K562 (cell line): ENCODE data around the gene GOLGA6B. TPM values are rescaled to one million over a fixed set of nuclear protein-coding genes. Genes with fewer than 3 reads are reported as not detected.

Experiments used
- BCOR ChIP-seq: fragments of 450-650 bp; IDR thresholded peaks from 2 replicates; pipeline ENCODE4 v1.6.1; 2016
- CEBPG ChIP-seq, 3 experiments: fragments of 200-800 bp in 1 of 3; sonication (Bioruptor generic) in 1 of 3; sonication (generic) in 1 of 3; formaldehyde crosslinking in 1 of 3; IDR thresholded peaks in 2 of 3; conservative IDR thresholded peaks in 1 of 3; 2 replicates each; pipeline versions ENCODE4 v1.6.1 to v1.8.0; 2016 to 2022; ENCODE audit warnings: missing compliant biosample characterization in 2 of 3, missing genetic modification characterization in 2 of 3, mild to moderate bottlenecking in 1 of 3, missing genetic modification reagents in 1 of 3
- CTBP1 ChIP-seq: fragments of 450-650 bp; IDR thresholded peaks from 2 replicates; pipeline ENCODE4 v1.6.1; 2016; ENCODE audit warnings: borderline replicate concordance
- ETV5 ChIP-seq: sonication (generic); formaldehyde crosslinking; IDR thresholded peaks from 2 replicates; pipeline ENCODE4 v1.4.0; 2020; ENCODE audit warnings: low read depth, mild to moderate bottlenecking, missing genetic modification reagents
- FOXK1 ChIP-seq: sonication (generic); formaldehyde crosslinking; IDR thresholded peaks from 2 replicates; pipeline ENCODE4 v1.8.0; 2022; ENCODE audit warnings: missing genetic modification reagents, mild to moderate bottlenecking, borderline replicate concordance
- HOXB6 ChIP-seq: fragments of 250-450 bp; sonication (Bioruptor Pico); IDR thresholded peaks from 2 replicates; pipeline ENCODE4 v1.5.1; 2022; ENCODE audit warnings: mild to moderate bottlenecking, borderline replicate concordance
- NFATC3 ChIP-seq: fragments of 450-650 bp; IDR thresholded peaks from 2 replicates; pipeline ENCODE4 v1.6.1; 2017; ENCODE audit warnings: mild to moderate bottlenecking
- RFX1 ChIP-seq: fragments of 450-650 bp; IDR thresholded peaks from 2 replicates; pipeline ENCODE4 v1.6.1; 2016; ENCODE audit warnings: mild to moderate bottlenecking, moderate library complexity
- RFX7 ChIP-seq: fragments of 250-450 bp; sonication (Bioruptor Pico); IDR thresholded peaks from 2 replicates; pipeline ENCODE4 v1.5.1; 2021; ENCODE audit warnings: mild to moderate bottlenecking
- YBX1 ChIP-seq: fragments of 450-650 bp; IDR thresholded peaks from 2 replicates; pipeline ENCODE4 v1.7.1; 2016; ENCODE audit warnings: mild to moderate bottlenecking
- ZFP30 ChIP-seq: fragments of 250-450 bp; sonication (Bioruptor Pico); IDR thresholded peaks from 2 replicates; pipeline ENCODE4 v1.8.0; 2022; ENCODE audit warnings: moderate library complexity, mild to moderate bottlenecking, inconsistent platforms, borderline replicate concordance
- ZNF707 ChIP-seq: fragments of 250-450 bp; sonication (Bioruptor Pico); conservative IDR thresholded peaks from 2 replicates; pipeline ENCODE4 v1.8.0; 2022; ENCODE audit warnings: inconsistent platforms, mild to moderate bottlenecking, moderate library complexity
- polyA plus RNA-seq, 8 experiments: library from polyadenylated mRNA; depleted of rRNA in 4 of 8; stranded (reverse) in 5 of 8; unstranded in 3 of 8; fragments of >200 nt; fragmentation: Nextera tagmentation in 2 of 8; fragmentation: Illumina TruSeq in 1 of 8; extraction: Ambion mirVana in 2 of 8; extraction: Trizol in 1 of 8; gene quantifications; 2 replicates each; pipeline versions ENCODE4 v1.2.1 to v1.2.3, GENCODE V29; 2011 to 2014; ENCODE audit warnings: inconsistent platforms in 1 of 8, missing spikeins in 1 of 8
- total RNA-seq, 7 experiments: library from RNA; depleted of rRNA in 6 of 7; stranded (reverse); fragments of >200 nt in 6 of 7; fragmentation: Illumina TruSeq in 2 of 7; extraction: Trizol in 2 of 7; gene quantifications; 2 replicates each; pipeline versions ENCODE4 v1.2.1 to v1.2.3, GENCODE V29; 2011 to 2021; ENCODE audit warnings: low replicate concordance in 1 of 7
- TF ChIP-seq, protein P1 (sequence below), 2 experiments: fragments of 450-650 bp in 1 of 2; sonication (generic) in 1 of 2; formaldehyde crosslinking in 1 of 2; IDR thresholded peaks; 2 replicates each; pipeline versions ENCODE4 v1.7.1 to v1.9.0; 2016 to 2022; ENCODE audit warnings: inconsistent platforms in 1 of 2, mild to moderate bottlenecking in 1 of 2, missing genetic modification reagents in 1 of 2
- TF ChIP-seq, protein P2 (sequence below), 2 experiments: fragments of 200-800 bp in 1 of 2; sonication (Bioruptor generic) in 1 of 2; sonication (generic) in 1 of 2; formaldehyde crosslinking in 1 of 2; IDR thresholded peaks in 1 of 2; conservative IDR thresholded peaks in 1 of 2; 2 replicates each; pipeline versions ENCODE4 v1.5.0 to v1.6.1; 2016 to 2020; ENCODE audit warnings: missing compliant biosample characterization in 1 of 2, missing genetic modification characterization in 1 of 2, missing genetic modification reagents in 1 of 2
- TF ChIP-seq, protein P3 (sequence below): fragments of 250-450 bp; sonication (Bioruptor Pico); IDR thresholded peaks from 2 replicates; pipeline ENCODE4 v1.8.0; 2021; ENCODE audit warnings: moderate library complexity, mild to moderate bottlenecking, inconsistent platforms

Gene GOLGA6B
- total and polyA plus RNA-seq, 9 of the 15 experiments (the other 6 are each of a cell fraction or from before 2014, with no cell fraction given): not detected

DNA sequence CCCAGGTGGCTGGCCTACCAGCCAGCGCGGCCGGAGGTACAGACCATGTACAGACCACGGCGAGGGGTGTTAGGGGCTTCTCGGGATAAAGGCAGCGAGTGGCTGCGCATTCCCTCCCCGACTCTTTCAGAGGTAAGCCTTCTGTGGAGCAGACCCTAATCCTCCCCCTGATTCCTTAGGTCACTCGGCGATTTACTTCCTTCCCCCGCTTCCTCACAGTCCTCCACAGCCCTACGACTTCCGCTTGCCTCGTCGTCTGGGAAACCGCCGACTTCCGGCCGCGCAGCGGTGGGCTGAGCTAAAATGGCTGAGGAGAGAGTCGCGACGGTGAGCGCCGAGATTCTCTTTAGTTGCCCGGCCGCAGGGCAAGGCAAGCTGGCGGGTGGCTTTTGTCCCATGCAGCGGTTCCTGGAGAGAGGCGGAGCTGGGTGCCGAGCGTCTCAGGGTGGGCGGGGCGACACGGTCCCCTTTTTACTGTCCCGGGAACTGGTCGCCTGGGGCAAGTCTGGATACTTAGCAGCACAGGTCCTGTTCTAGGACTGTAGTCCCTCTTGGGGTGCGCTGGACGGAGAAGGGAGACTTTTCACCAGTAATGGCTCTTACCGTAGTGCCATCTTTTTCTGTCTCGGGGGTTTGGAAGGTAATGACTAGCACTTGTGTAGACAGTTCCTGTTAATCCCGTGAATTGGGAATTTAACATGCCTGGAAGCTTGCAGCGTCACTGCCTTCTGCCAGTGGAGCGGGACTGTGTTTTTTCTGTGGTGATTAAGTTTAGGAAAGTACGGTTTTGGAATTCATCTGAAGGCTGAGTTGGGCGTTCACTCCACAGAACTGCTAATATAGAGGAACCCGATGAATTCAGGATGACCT, 31.7 kb downstream of the GOLGA6B start, which contains the start of the genes BBS4 and HIGD2B (continued):
- TF ChIP-seq BCOR (no peak), ETV5 (CRISPR knock-in tag) (peak; percentile 92), ZNF707 (CRISPR knock-in tag) (no peak), CEBPG (CRISPR knock-in tag; IDR thresholded peaks at IDR 0.05) (no peak), CEBPG (tag; conservative IDR thresholded peaks at IDR 0.05 in 1 of 2, IDR thresholded peaks at IDR 0.05 in 1 of 2) (no peak), HOXB6 (no peak), FOXK1 (CRISPR knock-in tag) (no peak), YBX1 (no peak), NFATC3 (no peak), CTBP1 (peak; percentile 33; the same call in 1 of the 2 replicates), RFX7 (CRISPR knock-in tag) (no peak), RFX1 (peak; percentile 95), ZFP30 (CRISPR knock-in tag) (no peak)
- TF ChIP-seq, protein P1, sequence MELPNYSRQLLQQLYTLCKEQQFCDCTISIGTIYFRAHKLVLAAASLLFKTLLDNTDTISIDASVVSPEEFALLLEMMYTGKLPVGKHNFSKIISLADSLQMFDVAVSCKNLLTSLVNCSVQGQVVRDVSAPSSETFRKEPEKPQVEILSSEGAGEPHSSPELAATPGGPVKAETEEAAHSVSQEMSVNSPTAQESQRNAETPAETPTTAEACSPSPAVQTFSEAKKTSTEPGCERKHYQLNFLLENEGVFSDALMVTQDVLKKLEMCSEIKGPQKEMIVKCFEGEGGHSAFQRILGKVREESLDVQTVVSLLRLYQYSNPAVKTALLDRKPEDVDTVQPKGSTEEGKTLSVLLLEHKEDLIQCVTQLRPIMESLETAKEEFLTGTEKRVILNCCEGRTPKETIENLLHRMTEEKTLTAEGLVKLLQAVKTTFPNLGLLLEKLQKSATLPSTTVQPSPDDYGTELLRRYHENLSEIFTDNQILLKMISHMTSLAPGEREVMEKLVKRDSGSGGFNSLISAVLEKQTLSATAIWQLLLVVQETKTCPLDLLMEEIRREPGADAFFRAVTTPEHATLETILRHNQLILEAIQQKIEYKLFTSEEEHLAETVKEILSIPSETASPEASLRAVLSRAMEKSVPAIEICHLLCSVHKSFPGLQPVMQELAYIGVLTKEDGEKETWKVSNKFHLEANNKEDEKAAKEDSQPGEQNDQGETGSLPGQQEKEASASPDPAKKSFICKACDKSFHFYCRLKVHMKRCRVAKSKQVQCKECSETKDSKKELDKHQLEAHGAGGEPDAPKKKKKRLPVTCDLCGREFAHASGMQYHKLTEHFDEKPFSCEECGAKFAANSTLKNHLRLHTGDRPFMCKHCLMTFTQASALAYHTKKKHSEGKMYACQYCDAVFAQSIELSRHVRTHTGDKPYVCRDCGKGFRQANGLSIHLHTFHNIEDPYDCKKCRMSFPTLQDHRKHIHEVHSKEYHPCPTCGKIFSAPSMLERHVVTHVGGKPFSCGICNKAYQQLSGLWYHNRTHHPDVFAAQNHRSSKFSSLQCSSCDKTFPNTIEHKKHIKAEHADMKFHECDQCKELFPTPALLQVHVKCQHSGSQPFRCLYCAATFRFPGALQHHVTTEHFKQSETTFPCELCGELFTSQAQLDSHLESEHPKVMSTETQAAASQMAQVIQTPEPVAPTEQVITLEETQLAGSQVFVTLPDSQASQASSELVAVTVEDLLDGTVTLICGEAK (IDR thresholded peaks at IDR 0.05): peak; percentile 94
- TF ChIP-seq, protein P1 (CRISPR knock-in tag; IDR thresholded peaks at IDR 0.05): no peak
- TF ChIP-seq, protein P2, sequence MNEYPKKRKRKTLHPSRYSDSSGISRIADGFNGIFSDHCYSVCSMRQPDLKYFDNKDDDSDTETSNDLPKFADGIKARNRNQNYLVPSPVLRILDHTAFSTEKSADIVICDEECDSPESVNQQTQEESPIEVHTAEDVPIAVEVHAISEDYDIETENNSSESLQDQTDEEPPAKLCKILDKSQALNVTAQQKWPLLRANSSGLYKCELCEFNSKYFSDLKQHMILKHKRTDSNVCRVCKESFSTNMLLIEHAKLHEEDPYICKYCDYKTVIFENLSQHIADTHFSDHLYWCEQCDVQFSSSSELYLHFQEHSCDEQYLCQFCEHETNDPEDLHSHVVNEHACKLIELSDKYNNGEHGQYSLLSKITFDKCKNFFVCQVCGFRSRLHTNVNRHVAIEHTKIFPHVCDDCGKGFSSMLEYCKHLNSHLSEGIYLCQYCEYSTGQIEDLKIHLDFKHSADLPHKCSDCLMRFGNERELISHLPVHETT (CRISPR knock-in tag; conservative IDR thresholded peaks at IDR 0.05 in 1 of 2, IDR thresholded peaks at IDR 0.05 in 1 of 2): 0 out of 4 replicates have a peak, but pooled peaks of 1 of the 2 experiments have one; percentile 45
- TF ChIP-seq, protein P3, sequence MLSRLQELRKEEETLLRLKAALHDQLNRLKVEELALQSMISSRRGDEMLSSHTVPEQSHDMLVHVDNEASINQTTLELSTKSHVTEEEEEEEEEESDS (CRISPR knock-in tag): no peak
